ENCODE data around the gene TSSK6. TPM values are rescaled to one million over a fixed set of nuclear protein-coding genes. Genes with fewer than 3 reads are reported as not detected.

The TSSK6 gene
- total and polyA plus RNA-seq, 10 of the 15 experiments (the other 5 are each of a cell fraction or from before 2014, with no cell fraction given) = 0.06 to 3.6 (median 0.98) TPM; not detected in 2

- TF ChIP-seq IRF3 (IDR thresholded peaks at IDR 0.05) (no peak), ZBTB33 (IDR thresholded peaks at IDR 0.05) (no peak), BCL11A (IDR thresholded peaks at IDR 0.05; ENCODE audit: low read depth, low read length) (no peak), ZBTB4 (CRISPR knock-in tag; IDR thresholded peaks at IDR 0.05) (no peak), NFIC (IDR thresholded peaks at IDR 0.05; ENCODE audit: low read depth, low read length) (no peak), PAX5 (IDR thresholded peaks at IDR 0.05; ENCODE audit: borderline replicate concordance, low read depth, low read length) (peak; percentile 62; the same call in 1 of the 2 replicates), CREM (IDR thresholded peaks at IDR 0.05; ENCODE audit: low read depth) (peak; percentile 86), E4F1 (IDR thresholded peaks at IDR 0.05; ENCODE audit: borderline replicate concordance, partially characterized antibody) (peak; percentile 91), POLR2AphosphoS2 (IDR thresholded peaks at IDR 0.05; ENCODE audit: low read depth, low read length) (peak; percentile 67), FOXK2 (IDR thresholded peaks at IDR 0.05) (no peak), SMARCA5 (IDR thresholded peaks at IDR 0.05) (no peak), MEF2A (IDR thresholded peaks at IDR 0.05; ENCODE audit: insufficient read depth, low read depth, low read length) (no peak), ZNF24 (IDR thresholded peaks at IDR 0.05) (0 out of 2 replicates have a peak, but pooled peaks have one; percentile 13), ELK1 (IDR thresholded peaks at IDR 0.05; ENCODE audit: low read depth, low read length) (peak; percentile 97), ZZZ3 (IDR thresholded peaks at IDR 0.05; ENCODE audit: control insufficient read depth, insufficient read length, low read depth) (no peak), NR2C1 (IDR thresholded peaks at IDR 0.05) (peak; percentile 92)
Observed at GRCh38 chr19:19515642-19516519, 533 bp upstream of the TSSK6 start, which contains the start of gene NDUFA13 (continued).

Data from GM12878 (cell line).